Epithelial cell of prostate (primary cell): ENCODE results near the gene RECQL5.
A peak's percentile ranks its signal among the peaks of the same experiment; 100 is the strongest.

Experiments
- DNase-seq: peaks from one replicate; pipeline ENCODE4 v3.0.0-alpha.2; 2011; ENCODE audit warnings: low read depth, low spot score
- H3K27ac ChIP-seq: fragments of 450-650 bp; 2 replicates; pipeline ENCODE4 v1.5.1; 2017; ENCODE audit warnings: mild to moderate bottlenecking

Gene RECQL5

GRCh38 chr17:75636381-75637142 is 30.4 kb downstream of the RECQL5 start:
- DNase-seq, result no peak
- H3K27ac ChIP-seq, result no peak overlapping the region

- DNase-seq, result no peak
- no peak overlapping the region for H3K27ac ChIP-seq
Measured at GRCh38 chr17:75635610-75636202, 31.2 kb downstream of the RECQL5 start.

- H3K27ac ChIP-seq, result no peak overlapping the region
- no peak for DNase-seq
Measured at GRCh38 chr17:75634754-75635609, 32.0 kb downstream of the RECQL5 start.

- H3K27ac ChIP-seq, result no peak overlapping the region
Measured at GRCh38 chr17:75634376-75634740, 32.6 kb downstream of the RECQL5 start.

GRCh38 chr17:75633486-75634375 is 33.2 kb downstream of the RECQL5 start:
- peak overlapping the region; percentile 43 for H3K27ac ChIP-seq
- DNase-seq, result no peak

More at GRCh38 chr17:75634376-75634740, 32.6 kb downstream of the RECQL5 start:
- no peak for DNase-seq

- H3K27ac ChIP-seq, result peak within 1 kb of the TSS; percentile 43
- DNase-seq, result no peak
Measured at GRCh38 chr17:75632863-75633485, 34.0 kb downstream of the RECQL5 start, which contains the start of gene SMIM5. Gene SMIM5 (plus strand): TSS chr17:75633434. CDS start chr17:75640202, 6,768 bp downstream.

- DNase-seq, result no peak
- no peak overlapping the region for H3K27ac ChIP-seq
Measured at GRCh38 chr17:75632428-75632827, 34.5 kb downstream of the RECQL5 start.

GRCh38 chr17:75631353-75631752 is 35.6 kb downstream of the RECQL5 start:
- H3K27ac ChIP-seq, result no peak overlapping the region
- DNase-seq, result no peak

GRCh38 chr17:75630071-75630917 is 36.7 kb downstream of the RECQL5 start:
- H3K27ac ChIP-seq, result no peak overlapping the region
- DNase-seq, result no peak

- DNase-seq, result no peak
Measured at GRCh38 chr17:75629157-75629556, 37.8 kb downstream of the RECQL5 start.

GRCh38 chr17:75628425-75628824 is 38.5 kb downstream of the RECQL5 start:
- DNase-seq, result no peak
- no peak overlapping the region for H3K27ac ChIP-seq

More at GRCh38 chr17:75629157-75629556, 37.8 kb downstream of the RECQL5 start:
- H3K27ac ChIP-seq, result no peak overlapping the region

GRCh38 chr17:75627094-75627493 is 39.9 kb downstream of the RECQL5 start:
- no peak for DNase-seq
- H3K27ac ChIP-seq, result no peak overlapping the region

- DNase-seq, result no peak
- H3K27ac ChIP-seq, result no peak overlapping the region
Measured at GRCh38 chr17:75626496-75627038, 40.4 kb downstream of the RECQL5 start.

- no peak for DNase-seq
- H3K27ac ChIP-seq, result no peak overlapping the region
Measured at GRCh38 chr17:75625813-75626486, 41.0 kb downstream of the RECQL5 start.

- DNase-seq, result no peak
- H3K27ac ChIP-seq, result no peak overlapping the region
Measured at GRCh38 chr17:75624714-75625345, 42.1 kb downstream of the RECQL5 start.

GRCh38 chr17:75624021-75624420 is 42.9 kb downstream of the RECQL5 start:
- DNase-seq, result no peak
- no peak overlapping the region for H3K27ac ChIP-seq

- no peak overlapping the region for H3K27ac ChIP-seq
- no peak for DNase-seq
Measured at GRCh38 chr17:75623386-75623785, 43.6 kb downstream of the RECQL5 start.
